Peyer's patch (tissue), 4 donors: ENCODE measurements around the gene TMEM132C. TPM values are rescaled to one million over a fixed set of nuclear protein-coding genes. Genes with fewer than 3 reads are reported as not detected.

ENCODE experiments used
- DNase-seq, 3 donors: peaks; one replicate each; pipeline ENCODE4 v3.0.0-alpha.2; 2017 to 2019
- H3K27ac ChIP-seq, 4 donors: fragments of 200-600 bp; sonication (generic); one replicate each; pipeline ENCODE4 v1.5.1; 2016 to 2019
- H3K27me3 ChIP-seq, 2 donors: fragments of 200-600 bp; sonication (generic); one replicate each; pipeline ENCODE4 v1.5.1; 2019
- H3K36me3 ChIP-seq, 3 donors: fragments of 200-600 bp; sonication (generic); one replicate each; pipeline ENCODE4 v1.5.1; 2016 to 2019
- H3K4me1 ChIP-seq, 4 donors: fragments of 200-600 bp; sonication (generic); one replicate each; pipeline ENCODE4 v1.5.1; 2016 to 2019
- H3K4me3 ChIP-seq, 4 donors: fragments of 200-600 bp; sonication (generic); 1 replicate in 3 of 4; 2 replicates in 1 of 4; pipeline ENCODE4 v1.5.1; 2016 to 2019; ENCODE audit warnings: mild to moderate bottlenecking in 1 of 4
- H3K9me3 ChIP-seq, 4 donors: fragments of 200-600 bp; sonication (generic); one replicate each; pipeline ENCODE4 v1.5.1; 2016 to 2019; ENCODE audit warnings: mild to moderate bottlenecking in 1 of 4
- POLR2A ChIP-seq, 2 donors: fragments of 450-650 bp; IDR thresholded peaks; one replicate each; pipeline ENCODE4 v1.5.1; 2017; ENCODE audit warnings: antibody characterized with exemption in 2 of 2, mild to moderate bottlenecking in 2 of 2, moderate library complexity in 2 of 2
- total RNA-seq, 4 donors: library from RNA; depleted of rRNA; stranded (reverse); fragments of >200 nt; gene quantifications; one replicate each; pipeline ENCODE4 v1.1.0, GENCODE V29; 2016
- TF ChIP-seq, protein P1 (sequence below), 6 experiments: fragments of 450-650 bp in 4 of 6; fragments of 200-600 bp in 2 of 6; sonication (generic) in 1 of 6; IDR thresholded peaks; one replicate each; pipeline ENCODE4 v1.5.1; 2017 to 2019; ENCODE audit warnings: antibody characterized with exemption in 6 of 6, mild to moderate bottlenecking in 3 of 6, moderate library complexity in 1 of 6

The TMEM132C gene
- total RNA-seq, 4 donors from 2014 or later = 0.88 to 5.0 (median 2.0) TPM

DNA sequence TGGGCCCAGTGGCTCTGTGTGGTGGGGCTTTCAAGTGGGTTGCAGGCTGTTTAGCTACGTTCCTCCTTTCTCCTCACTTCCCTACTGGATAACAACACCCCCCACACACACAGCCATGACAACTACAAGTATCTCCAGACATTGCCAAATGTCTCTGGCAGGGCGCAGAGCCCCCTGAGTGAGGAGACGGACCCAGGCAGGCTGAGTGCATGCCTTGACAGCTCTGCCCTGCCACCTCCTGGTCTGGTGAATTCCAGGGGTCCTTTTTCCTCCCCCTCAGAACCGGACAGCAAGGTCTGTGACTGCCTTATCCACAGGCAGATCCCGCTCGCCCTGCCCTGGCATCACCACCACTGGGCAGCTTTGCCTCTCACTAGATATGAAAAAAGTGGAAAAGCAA lies 276.5 kb downstream of the TMEM132C start:
- Histone ChIP-seq H3K27ac (no peak overlapping the region), H3K4me3 (no peak overlapping the region), H3K27me3 (no peaks in the 10 kb centered on the region), H3K4me1 (no peaks in the 10 kb centered on the region), H3K9me3 (no peaks in the 10 kb centered on the region), H3K36me3 (no peaks in the 10 kb centered on the region)
- DNase-seq = no peak
- TF ChIP-seq, protein P1, sequence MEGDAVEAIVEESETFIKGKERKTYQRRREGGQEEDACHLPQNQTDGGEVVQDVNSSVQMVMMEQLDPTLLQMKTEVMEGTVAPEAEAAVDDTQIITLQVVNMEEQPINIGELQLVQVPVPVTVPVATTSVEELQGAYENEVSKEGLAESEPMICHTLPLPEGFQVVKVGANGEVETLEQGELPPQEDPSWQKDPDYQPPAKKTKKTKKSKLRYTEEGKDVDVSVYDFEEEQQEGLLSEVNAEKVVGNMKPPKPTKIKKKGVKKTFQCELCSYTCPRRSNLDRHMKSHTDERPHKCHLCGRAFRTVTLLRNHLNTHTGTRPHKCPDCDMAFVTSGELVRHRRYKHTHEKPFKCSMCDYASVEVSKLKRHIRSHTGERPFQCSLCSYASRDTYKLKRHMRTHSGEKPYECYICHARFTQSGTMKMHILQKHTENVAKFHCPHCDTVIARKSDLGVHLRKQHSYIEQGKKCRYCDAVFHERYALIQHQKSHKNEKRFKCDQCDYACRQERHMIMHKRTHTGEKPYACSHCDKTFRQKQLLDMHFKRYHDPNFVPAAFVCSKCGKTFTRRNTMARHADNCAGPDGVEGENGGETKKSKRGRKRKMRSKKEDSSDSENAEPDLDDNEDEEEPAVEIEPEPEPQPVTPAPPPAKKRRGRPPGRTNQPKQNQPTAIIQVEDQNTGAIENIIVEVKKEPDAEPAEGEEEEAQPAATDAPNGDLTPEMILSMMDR (IDR thresholded peaks at IDR 0.05) = no peak
- TF ChIP-seq POLR2A (IDR thresholded peaks at IDR 0.05) = no peak

DNA sequence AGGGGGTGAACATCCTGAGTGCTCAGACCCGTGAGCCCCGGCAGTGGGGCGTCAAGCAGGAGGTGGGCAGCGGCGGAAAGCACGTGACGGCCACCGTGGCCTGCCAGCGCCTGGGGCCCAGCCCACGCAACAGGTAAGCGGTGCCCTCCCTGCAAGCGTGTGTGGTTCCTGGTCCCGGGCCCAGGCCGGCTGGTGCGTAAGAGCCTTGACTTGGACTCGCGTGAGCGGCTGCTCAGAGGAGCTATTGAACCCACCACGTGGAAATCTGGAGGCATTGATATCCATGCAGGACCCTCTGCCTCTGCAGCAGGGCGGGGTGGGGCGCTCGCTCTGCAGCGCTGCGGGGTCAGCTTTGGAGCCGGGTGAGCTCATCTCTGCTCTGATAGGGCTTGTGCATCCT lies 277.0 kb downstream of the TMEM132C start:
- H3K36me3 ChIP-seq = no peaks in the 10 kb centered on the region
- H3K4me1 ChIP-seq = no peaks in the 10 kb centered on the region
- H3K27ac ChIP-seq = no peak overlapping the region
- H3K9me3 ChIP-seq = no peaks in the 10 kb centered on the region
- H3K4me3 ChIP-seq = no peak overlapping the region
- no peaks in the 10 kb centered on the region for H3K27me3 ChIP-seq
- TF ChIP-seq, protein P1 (IDR thresholded peaks at IDR 0.05) = no peak
- no peak for TF ChIP-seq POLR2A (IDR thresholded peaks at IDR 0.05)
- no peak for DNase-seq

GRCh38 chr12:128548949-128549348 lies 282.0 kb downstream of the TMEM132C start:
- no peaks in the 10 kb centered on the region for H3K36me3 ChIP-seq
- H3K4me3 ChIP-seq = no peak overlapping the region

DNA sequence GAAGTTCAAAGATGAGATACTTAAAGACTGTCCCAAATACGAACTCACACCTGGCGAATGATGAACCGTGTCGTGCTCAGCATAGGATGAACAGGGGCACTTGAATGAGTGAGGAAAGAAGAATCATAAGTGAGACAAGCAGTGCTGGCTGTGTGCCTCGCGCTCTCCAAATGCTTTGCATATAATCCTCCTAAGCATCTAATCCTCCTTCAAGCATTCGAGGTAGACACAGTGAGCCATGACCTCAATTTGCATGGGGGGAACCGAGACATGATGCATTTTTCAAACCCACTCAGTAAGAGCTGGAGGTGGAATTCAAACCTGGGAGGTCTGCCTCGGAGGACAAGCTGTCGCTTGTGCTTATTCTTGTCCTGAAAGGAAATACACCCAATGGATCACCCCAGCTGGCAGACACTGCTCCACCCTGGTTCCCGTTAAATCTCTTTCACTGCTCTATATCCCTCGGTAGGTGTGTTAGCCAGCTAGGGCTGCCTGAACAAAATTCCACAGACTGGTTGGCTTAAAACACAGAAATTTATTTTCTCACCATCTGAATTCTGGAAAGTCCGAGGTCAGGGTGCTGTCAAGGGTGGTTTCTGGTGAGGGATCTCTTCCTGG lies 282.7 kb downstream of the TMEM132C start:
- Histone ChIP-seq H3K27me3 (no peaks in the 10 kb centered on the region), H3K9me3 (no peaks in the 10 kb centered on the region), H3K4me3 (no peak overlapping the region), H3K4me1 (no peaks in the 10 kb centered on the region), H3K27ac (no peak overlapping the region), H3K36me3 (no peaks in the 10 kb centered on the region)
- TF ChIP-seq, protein P1 (IDR thresholded peaks at IDR 0.05) = no peak
- TF ChIP-seq POLR2A (IDR thresholded peaks at IDR 0.05) = no peak
- no peak for DNase-seq

More at GRCh38 chr12:128548949-128549348, 282.0 kb downstream of the TMEM132C start:
- TF ChIP-seq POLR2A (IDR thresholded peaks at IDR 0.05) = no peak
- TF ChIP-seq, protein P1 (IDR thresholded peaks at IDR 0.05) = no peak
- no peaks in the 10 kb centered on the region for H3K4me1 ChIP-seq
- DNase-seq = no peak
- no peaks in the 10 kb centered on the region for H3K27me3 ChIP-seq
- H3K27ac ChIP-seq = no peak overlapping the region
- no peaks in the 10 kb centered on the region for H3K9me3 ChIP-seq

GRCh38 chr12:128551266-128551665 lies 284.3 kb downstream of the TMEM132C start:
- no peaks in the 10 kb centered on the region for H3K27me3 ChIP-seq
- no peaks in the 10 kb centered on the region for H3K4me1 ChIP-seq
- no peak overlapping the region for H3K4me3 ChIP-seq
- no peaks in the 10 kb centered on the region for H3K9me3 ChIP-seq
- no peak for DNase-seq
- H3K36me3 ChIP-seq = no peaks in the 10 kb centered on the region
- TF ChIP-seq, protein P1 (IDR thresholded peaks at IDR 0.05) = no peak
- no peak overlapping the region for H3K27ac ChIP-seq
